ENCODE data around the gene FAM50B. TPM values are rescaled to one million over a fixed set of nuclear protein-coding genes. Genes with fewer than 3 reads are reported as not detected.

FAM50B gene
- total RNA-seq, 1 donor from 2014 or later: 8.1 TPM

- Histone ChIP-seq H3K27ac (peak overlapping the region in 1 of 2 donors; percentile 53), H3K36me3 (no peaks in the 10 kb centered on the region), H3K4me1 (peaks cover 4 to 19% of the 10 kb centered on the region in 2 donors), H3K4me3 (no peak overlapping the region), H3K9me3 (no peaks in the 10 kb centered on the region), H3K27me3 (no peaks in the 10 kb centered on the region)
- intact Hi-C loops (cut with DNase I): no loop called here
- TF ChIP-seq CTCF (IDR thresholded peaks at IDR 0.05): no peak
- DNase-seq (ENCODE audit: low spot score in 2 of 2): no peak
Measured at GRCh38 chr6:3882866-3883265, 33.7 kb downstream of the FAM50B start.

GRCh38 chr6:3884007-3884745, 35.0 kb downstream of the FAM50B start:
- no peak for TF ChIP-seq CTCF (IDR thresholded peaks at IDR 0.05)
- H3K4me3 ChIP-seq: no peak overlapping the region
- no peaks in the 10 kb centered on the region for H3K9me3 ChIP-seq
- no peaks in the 10 kb centered on the region for H3K27me3 ChIP-seq
- DNase-seq (ENCODE audit: low spot score in 2 of 2): no peak
- peaks cover 4 to 19% of the 10 kb centered on the region in 2 donors for H3K4me1 ChIP-seq
- intact Hi-C loops (cut with DNase I): no loop called here
- no peaks in the 10 kb centered on the region for H3K36me3 ChIP-seq
- H3K27ac ChIP-seq: no peak overlapping the region

- Histone ChIP-seq H3K36me3 (no peaks in the 10 kb centered on the region), H3K27me3 (no peaks in the 10 kb centered on the region), H3K27ac (no peak overlapping the region), H3K4me3 (no peak overlapping the region), H3K9me3 (no peaks in the 10 kb centered on the region), H3K4me1 (peaks cover 4 to 19% of the 10 kb centered on the region in 2 donors)
- TF ChIP-seq CTCF (IDR thresholded peaks at IDR 0.05): peak in 1 of 3 experiments; percentile 18
- DNase-seq (ENCODE audit: low spot score in 2 of 2): no peak
- intact Hi-C loops (cut with DNase I): no loop called here
Measured at GRCh38 chr6:3885262-3886036, 36.3 kb downstream of the FAM50B start.

- H3K4me1 ChIP-seq: peaks cover 4 to 30% of the 10 kb centered on the region in 2 donors
- no peak overlapping the region for H3K27ac ChIP-seq
- no peak overlapping the region for H3K4me3 ChIP-seq
- H3K27me3 ChIP-seq: no peaks in the 10 kb centered on the region
- peak; percentile 24 to 48 (median 40) for TF ChIP-seq CTCF (IDR thresholded peaks at IDR 0.05)
- H3K36me3 ChIP-seq: no peaks in the 10 kb centered on the region
- no peak for DNase-seq (ENCODE audit: low spot score in 2 of 2)
- no peaks in the 10 kb centered on the region for H3K9me3 ChIP-seq
- intact Hi-C loops (cut with DNase I): loop anchor here (1.0 kb wide), 1 partner anchor 145 kb away; no protein-coding TSS in a partner anchor
Measured at GRCh38 chr6:3887150-3887700, 38.1 kb downstream of the FAM50B start.

GRCh38 chr6:3888153-3888957, 39.2 kb downstream of the FAM50B start:
- no peaks in the 10 kb centered on the region for H3K36me3 ChIP-seq
- intact Hi-C loops (cut with DNase I): no loop called here
- DNase-seq (ENCODE audit: low spot score in 2 of 2): no peak
- H3K9me3 ChIP-seq: no peaks in the 10 kb centered on the region
- H3K27ac ChIP-seq: peak overlapping the region in 1 of 2 donors; percentile 7
- H3K4me3 ChIP-seq: no peak overlapping the region
- H3K27me3 ChIP-seq: no peaks in the 10 kb centered on the region
- H3K4me1 ChIP-seq: peaks cover 0 to 30% of the 10 kb centered on the region in 2 donors
- TF ChIP-seq CTCF (IDR thresholded peaks at IDR 0.05): no peak
